HepG2 (cell line): ENCODE measurements around the gene FAM83C. TPM values are rescaled to one million over a fixed set of nuclear protein-coding genes. Genes with fewer than 3 reads are reported as not detected.

Experiments
- AKAP8 ChIP-seq: sonication (generic); formaldehyde crosslinking; IDR thresholded peaks from 2 replicates; pipeline ENCODE4 v1.5.1; 2020; ENCODE audit warnings: mild to moderate bottlenecking, missing genetic modification reagents
- CBFB ChIP-seq: sonication (generic); formaldehyde crosslinking; IDR thresholded peaks from 2 replicates; pipeline ENCODE4 v1.4.0; 2020; ENCODE audit warnings: missing genetic modification reagents
- EP300 ChIP-seq, 3 experiments: sonication (generic) in 1 of 3; formaldehyde crosslinking in 1 of 3; IDR thresholded peaks; 2 replicates each; pipeline versions ENCODE4 v1.5.1 to v1.6.1; 2011 to 2020; ENCODE audit warnings: low read depth in 2 of 3, low read length in 2 of 3, borderline replicate concordance in 1 of 3, improper control_type of control experiment in 1 of 3, mild to moderate bottlenecking in 1 of 3, missing genetic modification reagents in 1 of 3, moderate library complexity in 1 of 3
- FOSL1 ChIP-seq: sonication (generic); formaldehyde crosslinking; IDR thresholded peaks from 2 replicates; pipeline ENCODE4 v1.9.0; 2021; ENCODE audit warnings: missing genetic modification reagents, borderline replicate concordance
- FOXK2 ChIP-seq: fragments of 450-650 bp; IDR thresholded peaks from 2 replicates; pipeline ENCODE4 v1.6.1; 2016
- GABPB1 ChIP-seq: IDR thresholded peaks from 2 replicates; pipeline ENCODE4 v1.6.1; 2016; ENCODE audit warnings: mild to moderate bottlenecking, missing genetic modification reagents, moderate library complexity, missing compliant biosample characterization
- MTA3 ChIP-seq: sonication (generic); formaldehyde crosslinking; IDR thresholded peaks from 2 replicates; pipeline ENCODE4 v1.4.0; 2020; ENCODE audit warnings: missing genetic modification reagents
- PCBP1 ChIP-seq: fragments of 200-400 bp; formaldehyde crosslinking; IDR thresholded peaks from 2 replicates; pipeline ENCODE4 v1.6.1; 2017; ENCODE audit warnings: mild to moderate bottlenecking, low read depth, low read length, borderline replicate concordance
- STAT6 ChIP-seq: sonication (generic); formaldehyde crosslinking; IDR thresholded peaks from 2 replicates; pipeline ENCODE4 v1.4.0; 2020; ENCODE audit warnings: missing genetic modification reagents, mild to moderate bottlenecking, borderline replicate concordance
- ZFP82 ChIP-seq: sonication (generic); formaldehyde crosslinking; IDR thresholded peaks from 2 replicates; pipeline ENCODE4 v1.5.1; 2020; ENCODE audit warnings: mild to moderate bottlenecking, missing genetic modification reagents, borderline replicate concordance
- ZNF282 ChIP-seq: fragments of 450-650 bp; IDR thresholded peaks from 2 replicates; pipeline ENCODE4 v1.6.1; 2018; ENCODE audit not compliant: partially characterized antibody
- ZNF362 ChIP-seq: sonication (generic); formaldehyde crosslinking; IDR thresholded peaks from 2 replicates; pipeline ENCODE4 v1.4.0; 2020; ENCODE audit warnings: missing genetic modification reagents, mild to moderate bottlenecking, borderline replicate concordance
- ZNF407 ChIP-seq: sonication (generic); formaldehyde crosslinking; IDR thresholded peaks from one replicate; pipeline ENCODE4 v1.5.1; 2020; ENCODE audit warnings: mild to moderate bottlenecking, missing genetic modification reagents; ENCODE audit errors: not compliant biosample characterization
- ZNF564 ChIP-seq: sonication (generic); formaldehyde crosslinking; IDR thresholded peaks from 2 replicates; pipeline ENCODE4 v1.8.1; 2023; ENCODE audit warnings: mild to moderate bottlenecking, missing genetic modification reagents
- polyA plus RNA-seq, 8 experiments: library from polyadenylated mRNA; depleted of rRNA in 3 of 8; stranded (reverse) in 7 of 8; unstranded in 1 of 8; fragments of >200 nt; fragmentation: Illumina TruSeq in 4 of 8; extraction: Trizol in 4 of 8; gene quantifications; 2 replicates each; pipeline versions ENCODE4 v1.2.1 to v1.2.3, GENCODE V29; 2011 to 2016; ENCODE audit warnings: low read depth in 4 of 8, missing spikeins in 1 of 8, mixed read lengths in 1 of 8; ENCODE audit not compliant: insufficient read depth in 1 of 8
- total RNA-seq, 5 experiments: library from RNA; depleted of rRNA; stranded (reverse); fragments of >200 nt; fragmentation: Illumina TruSeq; extraction: Trizol; gene quantifications; 2 replicates each; pipeline ENCODE4 v1.2.3, GENCODE V29; 2016; ENCODE audit warnings: low read depth in 1 of 5

Gene FAM83C
- total and polyA plus RNA-seq, 2 of the 13 experiments (the other 11 are each of a cell fraction or from before 2014, with no cell fraction given), result 0.04 TPM; not detected in 1

GRCh38 chr20:35284267-35284991 is 7.8 kb downstream of the FAM83C start, which contains the start of gene EIF6 (continued):
- TF ChIP-seq EP300 (IDR thresholded peaks at IDR 0.05; ENCODE audit: low read depth in 2 of 2, low read length in 2 of 2) (peak; percentile 43 to 59; a peak in 3 of 4 replicates), EP300 (CRISPR knock-in tag; IDR thresholded peaks at IDR 0.05; ENCODE audit: borderline replicate concordance) (peak; percentile 55), MTA3 (CRISPR knock-in tag) (no peak), PCBP1 (peak; percentile 91), FOXK2 (no peak), STAT6 (CRISPR knock-in tag) (peak; percentile 93; the same call in 1 of the 2 replicates), ZNF407 (CRISPR knock-in tag) (peak; percentile 68), AKAP8 (CRISPR knock-in tag) (peak; percentile 83), ZNF564 (peak; percentile 81), ZFP82 (peak; percentile 92; the same call in 1 of the 2 replicates), FOSL1 (no peak), GABPB1 (CRISPR knock-in tag) (peak; percentile 96), ZNF362 (CRISPR knock-in tag) (peak; percentile 39), ZNF282 (no peak), CBFB (CRISPR knock-in tag) (peak; percentile 38; the same call in 1 of the 2 replicates)
- TF ChIP-seq, all 625 proteins: peak for 409
